A673 (cell line): Measurements from ENCODE around the gene PRPF6. TPM values are rescaled to one million over a fixed set of nuclear protein-coding genes. Genes with fewer than 3 reads are reported as not detected.

Experiments
- BruUV-seq: library from RNA; stranded (reverse); fragments of 400-500 nt; replicated peaks from 2 replicates; lab custom pipeline; 2021; lab: Mats Ljungman, UMichigan
- CTCF ChIA-PET: fragments of 300-600 bp; sonication (Branson Sonifier 250); formaldehyde crosslinking; loops from one replicate; lab custom pipeline; 2022; ENCODE audit warnings: antibody characterized with exemption; lab: Charles Lee
- POLR2A ChIA-PET: fragments of 300-600 bp; sonication (Branson Sonifier 250); formaldehyde crosslinking; loops from one replicate; lab custom pipeline; 2022; ENCODE audit warnings: antibody characterized with exemption; ENCODE audit not compliant: low non-redundant PET; lab: Charles Lee
- DNase-seq: peaks from one replicate; pipeline ENCODE4 v3.0.0-alpha.2; 2015; ENCODE audit warnings: low spot score
- H3K27ac ChIP-seq: fragments of 200-600 bp; sonication (generic); 2 replicates; pipeline ENCODE4 v1.5.1; 2016; ENCODE audit warnings: mixed run types, low read depth, mild to moderate bottlenecking, mixed read lengths, antibody characterized with exemption, low read length; ENCODE audit not compliant: poor library complexity, severe bottlenecking
- H3K27me3 ChIP-seq: fragments of 200-600 bp; sonication (generic); replicated peaks from 2 replicates; pipeline ENCODE4 v1.6.1; 2017; ENCODE audit warnings: mixed run types, low read depth, mild to moderate bottlenecking, mixed read lengths, antibody characterized with exemption, low read length; ENCODE audit not compliant: insufficient read depth, poor library complexity
- H3K36me3 ChIP-seq: fragments of 200-600 bp; sonication (generic); 2 replicates; pipeline ENCODE4 v1.6.1; 2016; ENCODE audit warnings: mixed run types, mild to moderate bottlenecking, mixed read lengths, antibody characterized with exemption, low read length; ENCODE audit not compliant: insufficient read depth, poor library complexity, severe bottlenecking
- H3K4me1 ChIP-seq: fragments of 200-600 bp; sonication (generic); 2 replicates; pipeline ENCODE4 v1.6.1; 2017; ENCODE audit warnings: mixed run types, mild to moderate bottlenecking, mixed read lengths, antibody characterized with exemption, low read length; ENCODE audit not compliant: insufficient read depth, poor library complexity, severe bottlenecking
- H3K4me3 ChIP-seq: fragments of 200-600 bp; sonication (generic); 2 replicates; pipeline ENCODE4 v1.5.1; 2016; ENCODE audit warnings: low read depth, mixed run types, mild to moderate bottlenecking, mixed read lengths, low read length; ENCODE audit not compliant: poor library complexity, severe bottlenecking
- H3K9me3 ChIP-seq: fragments of 200-600 bp; sonication (generic); 2 replicates; pipeline ENCODE4 v1.6.1; 2016; ENCODE audit warnings: mixed run types, low read depth, mild to moderate bottlenecking, mixed read lengths, antibody characterized with exemption, low read length; ENCODE audit not compliant: poor library complexity, severe bottlenecking
- EZH2 ChIP-seq: fragments of 200-600 bp; sonication (generic); IDR thresholded peaks from 2 replicates; pipeline ENCODE4 v1.6.1; 2017; ENCODE audit warnings: borderline replicate concordance, low read depth, mild to moderate bottlenecking, mixed read lengths, antibody characterized with exemption, low read length; ENCODE audit not compliant: poor library complexity, severe bottlenecking
- intact Hi-C: fragments of 100-400 bp; cut with micrococcal nuclease; formaldehyde crosslinking; loops from one replicate; pipeline ENCODE4 v1.10.0; 2022; ENCODE audit not compliant: unreplicated experiment
- total RNA-seq: library from RNA; stranded (reverse); gene quantifications from 2 replicates; pipeline ENCODE4 v1.2.3, GENCODE V29; 2021
- TF ChIP-seq, protein P1 (sequence below): fragments of 300-800, 200-600 bp; sonication (generic); conservative IDR thresholded peaks from 2 replicates; pipeline ENCODE4 v1.5.1; 2017; ENCODE audit warnings: low read depth, mild to moderate bottlenecking, antibody characterized with exemption, low read length, moderate library complexity, mixed read lengths

Gene PRPF6
- total RNA-seq, 1 experiment from 2014 or later: 86.3 TPM

DNA sequence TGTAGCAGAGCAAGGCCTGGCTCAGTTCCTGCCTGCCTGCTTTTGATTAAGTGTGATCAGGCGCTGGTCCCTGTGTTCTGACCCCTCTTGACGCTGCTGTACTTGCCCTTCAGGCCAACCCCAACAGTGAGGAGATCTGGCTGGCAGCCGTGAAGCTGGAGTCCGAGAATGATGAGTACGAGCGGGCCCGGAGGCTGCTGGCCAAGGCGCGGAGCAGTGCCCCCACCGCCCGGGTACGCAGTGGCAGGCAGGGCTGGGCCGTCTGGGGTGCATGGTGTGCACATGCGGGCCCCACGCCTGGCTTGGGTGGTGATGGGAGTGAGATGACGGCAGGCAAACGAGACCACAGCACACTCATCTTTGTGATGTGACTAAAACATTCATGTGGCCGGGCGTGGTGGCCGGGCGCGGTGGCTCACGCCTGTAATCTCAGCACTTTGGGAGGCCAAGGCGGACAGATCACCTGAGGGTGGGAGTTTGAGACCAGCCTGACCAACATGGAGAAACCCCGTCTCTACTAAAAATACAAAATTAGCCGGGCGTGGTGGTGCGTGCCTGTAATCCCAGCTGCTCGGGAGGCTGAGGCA is 45.0 kb downstream of the PRPF6 start:
- intact Hi-C loops: no loop called here
- Histone ChIP-seq H3K27ac (no peak overlapping the region), H3K4me1 (no peaks in the 10 kb centered on the region), H3K27me3 (no peaks in the 10 kb centered on the region), H3K4me3 (no peak overlapping the region), H3K36me3 (peaks cover 44% of the 10 kb centered on the region), H3K9me3 (no peaks in the 10 kb centered on the region)
- DNase-seq: no peak
- BruUV-seq: no TSS peak
- CTCF ChIA-PET: no interaction called here
- TF ChIP-seq, protein P1, sequence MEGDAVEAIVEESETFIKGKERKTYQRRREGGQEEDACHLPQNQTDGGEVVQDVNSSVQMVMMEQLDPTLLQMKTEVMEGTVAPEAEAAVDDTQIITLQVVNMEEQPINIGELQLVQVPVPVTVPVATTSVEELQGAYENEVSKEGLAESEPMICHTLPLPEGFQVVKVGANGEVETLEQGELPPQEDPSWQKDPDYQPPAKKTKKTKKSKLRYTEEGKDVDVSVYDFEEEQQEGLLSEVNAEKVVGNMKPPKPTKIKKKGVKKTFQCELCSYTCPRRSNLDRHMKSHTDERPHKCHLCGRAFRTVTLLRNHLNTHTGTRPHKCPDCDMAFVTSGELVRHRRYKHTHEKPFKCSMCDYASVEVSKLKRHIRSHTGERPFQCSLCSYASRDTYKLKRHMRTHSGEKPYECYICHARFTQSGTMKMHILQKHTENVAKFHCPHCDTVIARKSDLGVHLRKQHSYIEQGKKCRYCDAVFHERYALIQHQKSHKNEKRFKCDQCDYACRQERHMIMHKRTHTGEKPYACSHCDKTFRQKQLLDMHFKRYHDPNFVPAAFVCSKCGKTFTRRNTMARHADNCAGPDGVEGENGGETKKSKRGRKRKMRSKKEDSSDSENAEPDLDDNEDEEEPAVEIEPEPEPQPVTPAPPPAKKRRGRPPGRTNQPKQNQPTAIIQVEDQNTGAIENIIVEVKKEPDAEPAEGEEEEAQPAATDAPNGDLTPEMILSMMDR: no peak
- TF ChIP-seq EZH2: no peak
- POLR2A ChIA-PET: no interaction called here

DNA sequence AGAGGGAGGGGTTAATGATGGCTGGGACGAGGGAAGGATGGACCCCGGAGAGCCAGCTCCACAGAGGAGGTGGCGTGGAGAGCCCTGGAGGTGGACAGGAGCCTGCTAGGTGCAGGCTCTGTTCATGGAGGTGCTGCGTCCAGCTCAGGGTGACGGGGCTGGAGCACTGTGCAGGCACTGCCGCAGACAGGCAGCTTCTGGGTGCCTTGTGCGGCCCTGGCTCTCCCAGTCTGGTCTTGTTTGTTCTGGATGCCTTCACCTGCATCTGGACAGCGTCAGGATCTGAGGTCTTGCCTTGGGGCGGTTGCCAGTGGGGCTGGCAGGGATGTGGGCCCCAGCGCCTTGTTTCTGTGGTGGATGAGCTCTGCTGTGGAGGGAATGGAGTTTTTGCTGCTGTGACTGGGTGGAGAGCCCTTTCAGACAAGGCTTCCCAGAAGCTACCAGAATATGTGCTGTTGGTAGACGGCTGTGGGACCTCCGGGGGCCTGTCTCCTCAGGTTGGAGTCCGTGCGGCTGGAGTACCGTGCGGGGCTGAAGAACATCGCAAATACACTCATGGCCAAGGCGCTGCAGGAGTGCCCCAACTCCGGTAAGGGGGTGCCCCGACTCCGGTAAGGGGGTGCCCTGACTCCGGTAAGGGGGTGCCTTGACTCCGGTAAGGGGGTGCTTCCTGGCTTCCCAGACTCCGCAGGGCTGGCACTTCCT is 47.2 kb downstream of the PRPF6 start:
- intact Hi-C loops: no loop called here
- peaks cover 38% of the 10 kb centered on the region for H3K36me3 ChIP-seq
- no peak overlapping the region for H3K27ac ChIP-seq
- H3K9me3 ChIP-seq: no peaks in the 10 kb centered on the region
- no peak for DNase-seq
- TF ChIP-seq, protein P1: no peak
- no peak for TF ChIP-seq EZH2
- H3K4me3 ChIP-seq: no peak overlapping the region
- ChIA-PET POLR2A (no interaction called here), CTCF (no interaction called here)
- no TSS peak for BruUV-seq
- H3K4me1 ChIP-seq: no peaks in the 10 kb centered on the region
- no peaks in the 10 kb centered on the region for H3K27me3 ChIP-seq

DNA sequence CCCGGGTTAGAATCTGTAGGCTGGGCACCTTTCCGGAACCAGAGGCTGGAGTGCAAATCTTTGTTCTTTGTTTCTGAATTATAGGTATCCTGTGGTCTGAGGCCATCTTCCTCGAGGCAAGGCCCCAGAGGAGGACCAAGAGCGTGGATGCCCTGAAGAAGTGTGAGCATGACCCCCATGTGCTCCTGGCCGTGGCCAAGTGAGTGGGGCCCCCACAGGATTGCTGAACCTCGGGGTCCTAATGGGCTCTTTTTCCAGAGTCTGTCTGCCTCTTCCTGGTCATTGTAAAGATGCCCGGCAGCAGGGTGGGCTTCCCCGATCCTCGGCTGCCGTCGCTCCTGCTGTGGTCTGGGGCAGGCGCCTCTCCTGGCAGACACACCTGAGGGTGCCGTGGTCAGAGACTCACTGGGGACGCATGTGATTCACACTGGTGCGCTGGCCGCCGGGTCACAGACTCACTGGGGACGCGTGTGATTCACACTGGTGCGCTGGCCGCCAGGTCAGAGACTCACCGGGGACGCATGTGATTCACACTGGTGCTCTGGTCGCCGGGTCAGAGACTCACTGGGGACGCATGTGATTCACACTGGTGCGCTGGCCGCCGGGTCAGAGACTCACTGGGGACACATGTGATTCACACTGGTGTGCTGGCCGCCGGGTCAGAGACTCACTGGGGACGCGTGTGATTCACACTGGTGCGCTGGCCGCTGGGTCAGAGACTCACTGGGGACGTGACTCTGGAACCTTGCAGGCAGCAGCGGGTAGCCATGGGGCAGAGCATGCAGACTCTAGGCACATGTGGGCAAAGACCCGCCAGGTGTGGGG is 48.6 kb downstream of the PRPF6 start:
- POLR2A ChIA-PET: no interaction called here
- DNase-seq: no peak
- H3K36me3 ChIP-seq: peaks cover 33% of the 10 kb centered on the region
- TF ChIP-seq, protein P1: no peak
- no peak for TF ChIP-seq EZH2
- no peaks in the 10 kb centered on the region for H3K4me1 ChIP-seq
- H3K9me3 ChIP-seq: no peaks in the 10 kb centered on the region
- H3K27ac ChIP-seq: no peak overlapping the region
- no peak overlapping the region for H3K4me3 ChIP-seq
- no TSS peak for BruUV-seq
- no peaks in the 10 kb centered on the region for H3K27me3 ChIP-seq
- CTCF ChIA-PET: no interaction called here
- intact Hi-C loops: no loop called here
